HG03060 (cell line): ENCODE results near the gene DNAH6.
"Not testable (repeated sequence)": the region's sequence is repeated elsewhere in the genome, so short reads cannot be mapped to it uniquely, and the experiment has no call there.

ENCODE experiments used
- ATAC-seq: cut with Tn5 transposase; IDR thresholded peaks from one replicate; pipeline ENCODE4 v1.9.1; 2021; ENCODE audit warnings: low read depth, moderate number of reproducible peaks; ENCODE audit not compliant: unreplicated experiment

Gene DNAH6, protein sequence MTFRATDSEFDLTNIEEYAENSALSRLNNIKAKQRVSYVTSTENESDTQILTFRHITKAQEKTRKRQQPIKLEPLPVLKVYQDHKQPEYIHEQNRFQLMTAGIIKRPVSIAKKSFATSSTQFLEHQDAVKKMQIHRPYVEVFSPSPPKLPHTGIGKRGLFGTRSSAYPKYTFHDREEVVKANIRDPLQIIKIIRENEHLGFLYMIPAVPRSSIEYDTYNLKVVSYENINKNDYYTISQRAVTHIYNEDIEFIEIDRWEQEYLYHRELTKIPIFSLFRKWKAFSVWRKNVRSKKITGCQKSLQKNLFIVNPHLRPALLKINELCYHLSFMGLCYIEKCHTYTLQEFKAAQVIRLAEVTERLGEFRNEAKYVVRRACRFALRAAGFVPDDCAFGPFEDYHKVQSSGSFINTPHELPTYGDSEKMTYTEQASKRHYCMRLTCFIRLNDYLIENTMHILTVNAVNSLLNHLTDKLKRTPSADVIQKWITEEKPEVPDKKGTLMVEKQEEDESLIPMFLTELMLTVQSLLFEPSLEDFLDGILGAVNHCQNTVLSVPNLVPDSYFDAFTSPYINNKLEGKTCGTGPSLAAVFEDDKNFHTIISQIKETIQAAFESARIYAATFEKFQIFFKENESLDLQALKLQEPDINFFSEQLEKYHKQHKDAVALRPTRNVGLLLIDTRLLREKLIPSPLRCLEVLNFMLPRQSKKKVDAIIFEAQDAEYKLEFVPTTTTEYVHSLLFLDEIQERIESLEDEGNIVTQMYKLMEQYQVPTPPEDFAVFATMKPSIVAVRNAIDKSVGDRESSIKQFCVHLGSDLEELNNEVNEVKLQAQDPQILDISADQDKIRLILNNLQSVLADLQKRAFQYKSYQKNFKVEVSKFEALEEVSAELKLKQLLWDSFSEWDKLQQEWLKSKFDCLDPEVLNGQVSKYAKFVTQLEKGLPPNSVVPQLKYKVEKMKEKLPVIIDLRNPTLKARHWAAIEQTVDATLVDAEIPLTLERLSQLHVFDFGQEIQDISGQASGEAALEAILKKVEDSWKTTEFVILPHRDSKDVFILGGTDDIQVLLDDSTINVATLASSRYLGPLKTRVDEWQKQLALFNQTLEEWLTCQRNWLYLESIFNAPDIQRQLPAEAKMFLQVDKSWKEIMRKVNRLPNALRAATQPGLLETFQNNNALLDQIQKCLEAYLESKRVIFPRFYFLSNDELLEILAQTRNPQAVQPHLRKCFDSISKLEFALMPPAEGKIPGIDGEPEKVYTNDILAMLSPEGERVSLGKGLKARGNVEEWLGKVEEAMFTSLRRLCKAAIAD (N-terminal part only)

DNA sequence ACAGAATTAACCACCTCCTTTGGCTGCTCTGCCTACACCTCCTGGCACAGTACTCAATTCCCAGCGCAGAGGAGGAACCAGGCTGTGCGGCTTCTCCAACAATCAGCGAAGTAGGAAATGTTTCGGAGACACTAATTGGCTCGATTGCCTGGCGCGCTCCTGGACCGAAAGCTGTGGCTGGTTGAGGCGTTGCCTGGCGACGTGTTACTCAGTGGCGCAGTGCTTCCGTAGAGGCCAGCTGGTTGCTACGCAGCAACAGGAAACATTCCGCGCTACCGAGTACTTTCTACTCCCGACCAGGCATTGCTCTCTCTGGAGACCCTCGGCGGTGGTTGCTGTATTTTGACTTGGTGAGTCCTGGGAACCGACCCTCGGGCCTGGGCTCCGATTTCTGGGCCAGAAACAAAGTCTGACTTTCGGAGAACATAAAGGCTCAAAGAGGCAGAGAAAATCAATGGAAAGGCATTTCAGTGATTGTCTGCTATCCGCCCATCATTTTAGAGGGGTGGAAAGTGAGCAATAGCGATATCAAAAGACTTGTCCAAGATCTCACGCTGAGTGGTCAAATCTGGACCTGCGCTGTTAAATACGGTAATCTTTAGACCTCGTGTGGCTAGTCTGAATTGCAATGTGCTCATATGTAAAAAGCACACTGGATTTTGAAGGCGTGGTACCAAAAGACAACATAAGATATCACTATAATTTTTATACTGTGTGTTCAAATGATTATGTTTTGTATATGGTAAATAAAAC, at the start of gene DNAH6:
Gene DNAH6, plus strand, starts transcription at position 265 of the 753 bp plus-strand sequence. CDS start 1,329 bp downstream, outside the sequence.
- peak; percentile 97 for ATAC-seq

DNA sequence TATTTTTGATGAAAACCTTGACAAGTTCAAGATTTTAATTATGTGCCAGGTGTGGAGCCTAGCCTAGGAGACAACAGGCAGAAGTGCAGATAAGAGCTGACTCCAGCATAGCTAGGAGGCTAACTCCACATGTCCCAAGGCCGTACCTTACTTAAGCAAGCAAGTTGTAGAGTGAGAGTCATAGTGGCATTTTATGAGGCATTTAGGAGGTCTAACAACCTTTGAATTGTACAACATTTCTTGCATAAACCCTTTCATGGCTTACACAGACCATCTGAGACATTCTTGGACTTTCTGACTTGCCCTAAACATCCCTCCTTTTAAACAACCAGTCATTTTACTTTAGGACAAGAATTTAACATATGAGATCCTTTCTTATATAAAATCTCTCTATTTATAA, 48.9 kb upstream of the DNAH6 start:
- ATAC-seq, result no peak

DNA sequence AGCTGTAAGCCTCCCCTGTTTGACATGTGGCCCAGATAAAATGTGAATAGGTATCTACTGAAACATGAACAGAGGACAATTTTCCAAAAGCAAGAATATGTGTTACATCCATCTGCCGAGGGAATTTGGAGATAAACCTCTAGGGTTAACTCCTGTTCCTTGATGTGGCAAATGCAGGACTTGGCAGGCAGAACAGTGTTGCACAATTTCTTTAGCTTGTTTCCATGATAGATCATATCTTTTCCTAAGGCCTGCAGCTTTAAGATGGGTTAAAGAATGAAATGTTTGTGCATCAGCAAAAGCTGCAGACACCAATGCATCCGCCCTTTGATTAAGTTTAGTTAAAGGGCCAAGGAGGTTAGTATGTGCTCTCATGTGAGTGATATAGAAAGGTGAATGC, 43.9 kb upstream of the DNAH6 start:
- ATAC-seq, result not testable (repeated sequence)

DNA sequence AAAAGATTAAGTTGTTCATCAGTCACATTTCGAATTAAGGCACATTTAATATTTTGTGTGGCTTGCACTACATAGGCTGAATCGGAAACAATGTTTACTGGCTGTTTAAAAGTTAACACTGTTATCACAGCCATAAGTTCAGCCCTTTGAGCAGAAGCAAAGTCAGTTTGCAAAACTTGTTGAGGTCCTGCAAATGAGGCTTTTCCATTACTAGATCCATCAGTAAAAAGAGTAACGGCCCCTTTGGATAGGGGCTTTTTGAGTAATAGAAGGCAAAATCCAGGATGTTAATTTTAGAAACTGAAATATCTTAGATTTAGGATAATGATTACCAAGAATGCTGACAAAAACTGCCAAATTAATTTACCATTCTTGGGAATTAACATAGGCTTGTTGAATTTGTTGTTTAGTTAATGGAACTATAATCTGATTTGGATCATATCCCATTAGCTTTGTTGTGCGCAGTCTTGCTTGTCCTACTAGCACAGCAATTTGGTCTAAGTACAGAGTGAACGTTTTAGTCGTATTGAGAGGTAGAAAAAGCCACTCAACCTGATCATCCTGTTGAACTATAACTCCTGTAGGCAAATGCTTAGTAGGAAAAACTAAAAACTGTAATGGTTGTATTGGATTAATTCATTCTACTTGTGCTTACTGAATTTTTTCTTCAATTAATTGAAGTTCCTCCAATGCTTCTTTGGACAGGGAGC, 43.3 kb upstream of the DNAH6 start:
- ATAC-seq, result no peak

DNA sequence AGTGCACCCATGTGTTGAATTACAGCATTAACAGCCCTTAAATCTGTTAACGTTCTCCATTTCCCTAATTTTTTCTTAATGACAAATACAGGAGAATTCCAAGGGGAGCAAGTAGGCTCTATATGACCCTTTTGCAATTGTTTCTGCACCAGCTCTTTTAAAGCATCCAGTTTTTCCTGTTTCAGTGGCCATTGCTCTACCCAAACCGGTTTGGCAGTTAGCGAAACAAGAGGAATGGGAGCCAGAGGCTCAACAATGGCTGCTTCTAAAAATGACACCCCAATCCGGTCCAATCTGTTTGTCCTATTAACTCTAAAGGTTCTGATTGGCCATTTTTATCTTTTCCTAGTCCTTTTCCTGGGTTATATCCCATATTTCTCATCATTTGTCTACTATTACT, 42.1 kb upstream of the DNAH6 start:
- ATAC-seq, result no peak

DNA sequence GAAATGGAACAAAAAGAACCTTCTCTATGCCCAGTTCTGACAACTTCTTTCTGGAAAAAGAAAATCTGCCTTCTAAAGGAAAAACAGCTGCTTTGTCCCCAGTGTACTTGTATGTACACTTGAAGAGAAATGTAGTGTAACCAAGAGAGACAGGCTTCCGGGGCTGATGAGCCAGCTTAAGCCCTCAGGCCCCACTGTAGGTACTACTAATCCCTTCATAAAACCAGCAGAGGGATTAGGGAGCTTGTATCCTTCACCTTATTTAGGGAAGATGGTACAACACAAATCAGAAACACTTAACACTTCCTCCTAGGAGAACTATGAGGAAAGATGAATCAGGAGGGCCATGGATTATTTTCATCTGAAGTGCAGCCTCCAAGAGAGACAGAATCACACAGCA, 38.4 kb upstream of the DNAH6 start:
- no peak for ATAC-seq

DNA sequence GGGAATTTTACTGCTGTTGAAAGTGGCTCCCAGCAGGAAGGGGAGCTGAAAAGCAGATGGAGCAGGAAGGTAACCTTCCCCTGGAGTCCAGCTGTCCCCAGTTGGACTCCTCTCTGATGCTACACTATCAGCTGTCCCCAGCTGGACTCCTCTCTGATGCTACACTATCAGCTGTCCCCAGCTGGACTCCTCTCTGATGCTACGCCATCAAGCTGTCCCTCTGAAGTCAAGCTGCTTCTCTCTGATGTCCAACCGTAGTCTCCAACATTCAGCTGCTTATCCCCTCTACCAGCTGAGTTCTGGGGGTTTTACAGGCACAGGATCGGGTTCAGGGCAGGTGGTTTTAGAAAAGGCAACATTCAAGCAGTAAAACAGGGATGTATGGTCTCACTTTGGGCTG, 37.4 kb upstream of the DNAH6 start:
- ATAC-seq, result no peak

DNA sequence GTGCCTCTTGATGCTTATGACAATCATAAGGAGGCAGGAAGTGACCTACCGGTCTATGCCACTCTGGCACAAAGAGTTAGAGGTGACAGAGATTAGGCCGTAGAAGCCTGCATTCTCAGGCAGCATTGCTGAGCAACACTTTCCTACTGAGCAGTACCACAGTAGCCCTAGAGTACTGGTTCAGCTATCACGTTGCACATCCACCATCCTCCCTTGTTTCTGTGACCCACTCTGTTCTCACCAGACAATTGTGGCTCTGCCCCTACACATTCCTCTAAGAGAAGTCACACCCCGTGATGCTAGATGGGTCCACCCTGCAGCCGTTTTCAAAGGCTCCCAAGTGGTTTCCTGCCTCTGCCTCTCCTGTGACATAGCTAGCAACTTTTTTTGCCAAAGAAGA, 34.6 kb upstream of the DNAH6 start:
- ATAC-seq, result no peak

DNA sequence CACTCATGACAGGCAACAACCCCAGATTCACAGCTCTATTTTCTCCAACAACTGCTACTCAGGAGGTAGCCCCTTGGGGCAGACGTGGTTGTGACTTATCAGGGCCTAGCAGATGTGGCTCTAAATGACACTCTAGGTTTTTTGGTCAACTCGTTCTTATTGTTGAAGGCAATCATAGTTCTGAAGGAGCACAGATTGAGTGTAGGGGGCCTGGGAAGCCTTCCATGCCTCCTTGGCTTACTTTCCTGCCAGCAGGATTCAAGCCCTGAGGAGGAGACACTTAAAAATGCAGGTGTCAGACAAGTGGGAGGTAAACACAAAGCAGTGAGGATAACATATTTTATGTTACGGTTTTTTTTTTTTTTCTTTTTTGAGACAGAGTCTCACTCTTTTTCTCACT, 33.7 kb upstream of the DNAH6 start:
- ATAC-seq, result no peak

DNA sequence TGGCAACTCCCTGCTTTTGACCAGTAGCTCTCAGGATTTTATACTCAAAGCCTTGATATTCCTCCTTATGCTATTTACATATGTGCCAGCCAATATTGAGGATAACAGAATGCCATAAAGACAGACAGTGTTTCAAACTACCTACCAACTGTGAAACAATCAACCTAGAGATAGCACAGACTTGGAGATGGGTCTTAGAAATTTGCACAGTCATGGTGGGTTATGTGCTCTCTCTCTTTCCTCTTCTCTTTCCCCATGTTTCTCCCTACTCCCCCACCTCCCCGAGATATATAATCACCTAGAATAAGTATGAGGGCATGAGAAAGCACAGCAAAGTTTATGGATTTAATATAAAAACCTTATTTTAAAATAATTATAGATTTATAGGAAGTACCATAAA, 33.0 kb upstream of the DNAH6 start:
- no peak for ATAC-seq

DNA sequence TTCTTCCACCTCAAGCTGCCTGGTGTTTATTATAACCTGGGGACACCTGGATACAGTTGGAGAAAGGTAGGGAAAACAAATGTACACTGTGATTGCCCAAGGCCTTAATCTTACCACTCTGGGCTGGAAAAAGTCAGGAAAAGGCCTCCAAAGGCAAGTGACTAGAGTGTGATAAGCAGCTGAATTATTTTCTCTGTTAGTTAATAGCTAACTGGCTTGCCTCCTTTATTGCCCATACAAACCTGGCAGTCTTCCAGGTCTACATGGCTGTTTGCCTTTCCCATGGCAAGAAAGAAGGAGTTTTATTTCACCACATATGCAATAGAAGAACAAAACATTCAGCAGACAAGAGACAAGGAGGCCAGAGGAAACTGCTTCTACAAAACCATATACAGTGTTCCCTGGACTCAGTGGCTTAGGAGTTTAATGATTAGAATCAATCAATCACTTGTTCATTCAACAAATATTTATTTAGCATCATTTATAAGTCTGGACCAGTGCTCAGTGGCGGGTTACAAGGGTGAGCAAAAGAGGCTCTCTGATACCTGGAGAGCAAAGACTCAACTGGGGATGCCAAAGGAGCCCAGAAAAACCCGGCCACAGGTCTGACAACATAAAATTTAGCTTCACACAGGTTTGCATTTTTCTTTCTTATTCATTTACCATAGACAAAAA, 29.7 kb upstream of the DNAH6 start:
- ATAC-seq, result no peak

DNA sequence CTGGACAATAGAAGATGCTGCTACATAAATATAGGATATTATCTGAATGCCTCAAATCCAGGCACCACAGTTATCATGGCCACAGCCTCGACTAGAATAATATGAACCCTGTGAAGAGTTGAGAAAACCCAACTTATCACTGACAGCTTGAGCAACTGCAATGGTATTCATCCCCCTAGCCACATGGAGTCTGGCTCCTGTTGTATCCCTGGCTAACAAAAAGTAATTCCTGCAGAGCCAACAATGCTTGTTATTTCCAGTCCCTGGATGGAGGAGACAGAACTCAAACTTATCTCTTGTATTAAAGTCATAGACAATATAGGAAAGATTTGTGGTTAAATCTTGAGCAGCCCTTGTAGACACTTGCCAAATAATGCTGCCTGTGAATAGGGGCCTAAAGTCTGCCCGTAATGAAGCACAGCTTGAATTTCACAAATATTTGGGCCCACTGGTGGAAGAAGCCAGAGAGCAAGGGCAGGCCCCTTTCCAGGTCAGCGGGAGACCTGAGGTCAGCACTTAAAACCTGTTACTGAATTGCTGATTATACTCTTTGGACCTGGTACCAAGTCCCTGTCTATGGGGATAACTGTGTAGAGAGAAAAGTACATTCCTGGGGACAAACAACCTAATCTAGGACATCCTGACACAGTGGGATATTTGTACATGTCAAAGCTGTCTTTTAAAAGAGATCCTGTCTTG, 28.9 kb upstream of the DNAH6 start:
- no peak for ATAC-seq

DNA sequence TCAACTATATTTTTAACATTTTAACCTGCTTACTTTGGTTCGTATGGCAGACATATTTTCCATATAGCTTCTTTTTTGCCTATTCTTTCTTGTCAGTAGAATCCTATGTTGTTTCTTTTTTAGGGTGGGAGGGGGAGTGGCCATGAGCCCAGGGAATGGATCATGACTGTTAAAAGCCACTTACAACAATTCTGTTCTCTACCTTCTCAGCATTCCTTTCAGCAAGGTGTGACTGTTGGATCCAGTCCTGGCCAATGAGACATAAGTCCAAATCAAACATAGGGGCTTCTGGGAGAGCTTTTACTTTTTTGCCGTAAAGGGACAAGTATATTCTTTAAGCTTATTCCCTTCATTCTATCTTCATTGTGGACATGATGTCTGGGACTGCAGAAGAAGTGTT, 25.0 kb upstream of the DNAH6 start:
- ATAC-seq, result no peak

DNA sequence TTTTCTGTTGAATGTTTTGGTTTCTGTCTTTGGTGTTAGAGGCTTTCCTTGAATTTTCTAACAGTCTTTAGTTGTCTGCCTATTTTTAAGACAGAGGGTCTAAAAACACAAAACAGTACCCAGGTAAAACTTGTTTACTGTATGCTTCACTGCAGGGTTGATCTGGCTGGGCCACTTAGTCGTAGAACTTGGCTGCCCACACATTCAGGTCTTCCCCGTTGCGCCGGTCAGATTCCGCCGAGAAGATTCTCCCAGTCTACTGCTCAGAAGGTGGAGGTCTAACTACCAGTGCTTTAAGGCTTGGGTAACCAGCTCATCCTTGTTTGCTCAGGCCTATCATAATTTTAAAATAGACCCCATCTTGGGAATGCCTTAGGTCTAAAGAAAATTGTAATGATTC, 24.6 kb upstream of the DNAH6 start:
- no peak for ATAC-seq

DNA sequence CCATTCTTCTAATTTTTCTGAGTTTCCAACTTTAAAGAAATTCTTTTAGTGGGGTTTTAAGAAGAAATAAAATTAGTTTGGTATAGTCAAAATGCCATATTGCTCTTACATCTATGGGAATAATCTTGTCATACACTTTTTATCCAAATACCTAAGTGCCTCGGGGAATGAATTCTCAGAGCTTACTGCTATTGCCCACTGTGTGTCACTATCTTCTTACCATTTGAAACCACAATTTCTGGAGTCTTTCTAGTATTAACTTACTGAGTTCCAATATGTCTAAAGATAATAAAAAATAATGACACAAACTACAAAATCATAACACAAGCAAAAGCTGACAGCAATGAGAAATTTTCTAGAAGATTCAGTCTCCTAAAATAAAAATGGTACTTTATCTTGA, 23.7 kb upstream of the DNAH6 start:
- no peak for ATAC-seq

DNA sequence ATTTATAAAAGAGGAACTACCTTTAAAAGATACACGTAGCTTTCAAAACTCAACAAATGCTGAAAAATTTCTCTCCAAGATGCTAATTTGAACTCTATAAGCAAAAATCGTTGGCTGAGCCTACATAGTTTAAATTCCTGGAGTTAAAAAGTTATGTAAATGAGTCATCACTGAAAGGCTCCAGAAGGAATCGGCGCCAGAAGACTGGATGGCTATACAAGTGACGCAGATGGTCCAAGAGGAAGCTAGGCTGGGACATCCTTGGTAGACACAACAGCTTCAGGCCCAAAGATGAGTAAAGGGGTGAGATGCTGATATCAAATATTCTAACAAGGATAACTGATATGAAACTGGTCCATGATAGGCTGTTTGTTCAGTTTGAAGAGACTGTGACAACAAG, 22.8 kb upstream of the DNAH6 start:
- no peak for ATAC-seq

DNA sequence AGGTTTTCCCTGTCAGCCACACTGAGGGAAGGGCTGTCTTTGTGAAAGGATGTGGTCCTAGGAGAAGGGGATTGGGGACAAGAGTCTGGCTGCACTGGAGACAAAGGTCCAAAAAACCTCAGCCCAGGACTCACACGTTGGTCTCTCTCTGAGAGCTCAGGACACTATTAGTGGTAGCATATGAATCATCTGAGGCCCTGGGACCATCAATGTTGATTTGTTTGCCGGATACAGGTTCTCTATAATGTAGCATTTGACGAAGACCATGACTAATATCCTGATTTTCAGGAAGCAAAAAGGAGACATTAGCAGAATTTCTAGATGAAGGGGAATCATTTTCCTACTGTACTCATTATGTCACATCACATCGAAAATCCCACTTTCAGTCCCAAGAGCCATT, 22.2 kb upstream of the DNAH6 start:
- no peak for ATAC-seq

DNA sequence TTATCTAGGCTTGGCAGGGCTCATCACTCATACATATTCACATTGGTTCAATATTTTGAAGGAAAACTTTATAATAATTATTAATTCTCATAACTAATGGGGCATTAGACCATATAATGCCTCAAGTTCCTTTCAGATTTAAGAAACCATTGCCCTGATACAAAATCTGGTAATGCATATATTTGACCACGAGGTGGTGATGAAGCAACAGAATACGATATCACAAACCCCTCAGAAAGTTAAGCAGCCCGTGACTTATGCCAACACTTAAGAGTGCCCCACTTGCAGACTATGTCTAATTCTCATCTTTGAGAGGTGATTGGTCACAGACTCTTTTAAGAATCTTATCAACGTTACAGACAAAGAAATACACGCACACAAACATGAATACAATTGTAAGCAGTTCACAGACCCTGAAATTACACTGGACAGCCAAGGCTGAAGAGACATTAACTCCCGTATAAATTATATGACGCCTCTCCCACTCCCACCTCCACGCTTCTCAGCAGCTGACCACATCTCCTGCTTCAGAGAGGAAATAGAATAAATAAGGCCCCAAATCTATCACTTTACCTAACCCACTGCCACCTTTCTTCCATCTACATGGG, 20.7 kb upstream of the DNAH6 start:
- ATAC-seq, result peak; percentile 75
